ENCODE data around the gene PLXNA3. TPM values are rescaled to one million over a fixed set of nuclear protein-coding genes. Genes with fewer than 3 reads are reported as not detected.

The PLXNA3 gene
- total RNA-seq, 2 experiments from 2014 or later, result 5.9 to 7.6 TPM

GRCh38 chrX:154466907-154467306, 8.8 kb downstream of the PLXNA3 start:
- Mint-ChIP-seq H3K36me3 (ENCODE audit: low read depth) (peaks cover 2% of the 10 kb centered on the region), H3K4me1 (ENCODE audit: low read depth) (no peaks in the 10 kb centered on the region), H3K4me3 (no peak overlapping the region), H3K27me3 (ENCODE audit: low read depth) (no peaks in the 10 kb centered on the region), H3K9me3 (no peaks in the 10 kb centered on the region), H3K27ac (no peak overlapping the region)
- intact Hi-C loops (cut with micrococcal nuclease), result no loop called here
- no peak for DNase-seq
- CTCF ChIA-PET, result no interaction called here

GRCh38 chrX:154467556-154467955, 9.5 kb downstream of the PLXNA3 start:
- CTCF ChIA-PET, result no interaction called here
- H3K27ac Mint-ChIP-seq, result no peak overlapping the region
- H3K27me3 Mint-ChIP-seq (ENCODE audit: low read depth), result no peaks in the 10 kb centered on the region
- intact Hi-C loops (cut with micrococcal nuclease), result no loop called here
- H3K4me1 Mint-ChIP-seq (ENCODE audit: low read depth), result no peaks in the 10 kb centered on the region
- H3K9me3 Mint-ChIP-seq, result no peaks in the 10 kb centered on the region
- no peak for DNase-seq
- no peak overlapping the region for H3K4me3 Mint-ChIP-seq
- H3K36me3 Mint-ChIP-seq (ENCODE audit: low read depth), result peaks cover 2% of the 10 kb centered on the region

DNA sequence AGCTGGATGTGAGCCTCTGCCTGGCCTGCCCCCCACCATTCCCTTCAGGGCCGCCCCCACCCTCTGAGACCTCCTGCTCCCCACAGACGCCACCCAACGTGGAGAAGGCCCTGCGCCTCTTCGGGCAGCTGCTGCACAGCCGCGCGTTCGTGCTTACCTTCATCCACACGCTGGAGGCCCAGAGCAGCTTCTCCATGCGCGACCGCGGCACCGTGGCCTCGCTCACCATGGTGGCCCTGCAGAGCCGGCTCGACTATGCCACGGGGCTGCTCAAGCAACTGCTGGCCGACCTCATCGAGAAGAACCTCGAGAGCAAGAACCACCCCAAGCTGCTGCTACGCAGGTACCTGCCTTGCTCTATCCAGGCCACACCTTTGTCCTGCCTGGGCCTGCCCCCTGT, 10.1 kb downstream of the PLXNA3 start:
- Mint-ChIP-seq H3K4me1 (ENCODE audit: low read depth) (no peaks in the 10 kb centered on the region), H3K36me3 (ENCODE audit: low read depth) (peaks cover 2% of the 10 kb centered on the region), H3K27me3 (ENCODE audit: low read depth) (no peaks in the 10 kb centered on the region), H3K27ac (no peak overlapping the region), H3K9me3 (no peaks in the 10 kb centered on the region), H3K4me3 (no peak overlapping the region)
- CTCF ChIA-PET, result no interaction called here
- intact Hi-C loops (cut with micrococcal nuclease), result no loop called here
- DNase-seq, result no peak

GRCh38 chrX:154469114-154469513, 11.0 kb downstream of the PLXNA3 start:
- intact Hi-C loops (cut with micrococcal nuclease), result no loop called here
- no peaks in the 10 kb centered on the region for H3K4me1 Mint-ChIP-seq (ENCODE audit: low read depth)
- no peak for DNase-seq
- no peaks in the 10 kb centered on the region for H3K9me3 Mint-ChIP-seq
- CTCF ChIA-PET, result no interaction called here
- H3K4me3 Mint-ChIP-seq, result no peak overlapping the region
- no peak overlapping the region for H3K27ac Mint-ChIP-seq
- H3K27me3 Mint-ChIP-seq (ENCODE audit: low read depth), result no peaks in the 10 kb centered on the region
- H3K36me3 Mint-ChIP-seq (ENCODE audit: low read depth), result peaks cover 2% of the 10 kb centered on the region

- CTCF ChIA-PET, result no interaction called here
- H3K36me3 Mint-ChIP-seq (ENCODE audit: low read depth), result peaks cover 2% of the 10 kb centered on the region
- H3K27me3 Mint-ChIP-seq (ENCODE audit: low read depth), result no peaks in the 10 kb centered on the region
- no peak overlapping the region for H3K27ac Mint-ChIP-seq
- no peaks in the 10 kb centered on the region for H3K9me3 Mint-ChIP-seq
- H3K4me1 Mint-ChIP-seq (ENCODE audit: low read depth), result no peaks in the 10 kb centered on the region
- no peak overlapping the region for H3K4me3 Mint-ChIP-seq
- no peak for DNase-seq
- intact Hi-C loops (cut with micrococcal nuclease), result no loop called here
Observed at GRCh38 chrX:154469880-154470279, 11.8 kb downstream of the PLXNA3 start.

DNA sequence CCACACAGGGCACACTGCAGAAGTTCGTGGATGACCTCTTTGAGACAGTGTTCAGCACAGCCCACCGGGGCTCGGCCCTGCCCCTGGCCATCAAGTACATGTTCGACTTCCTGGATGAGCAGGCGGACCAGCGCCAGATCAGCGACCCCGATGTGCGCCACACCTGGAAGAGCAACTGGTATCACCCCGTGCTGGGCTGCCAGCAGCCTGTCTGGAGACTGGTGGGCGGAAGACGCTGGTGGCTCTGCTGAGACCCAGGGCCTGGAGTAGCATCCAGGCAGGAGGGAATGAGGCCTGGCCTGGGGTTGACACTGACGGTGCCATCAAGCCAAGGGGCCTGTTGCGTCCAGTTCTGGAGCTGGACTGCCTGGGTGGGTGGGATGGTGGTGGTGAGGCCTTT, 12.4 kb downstream of the PLXNA3 start:
- Mint-ChIP-seq H3K27ac (no peak overlapping the region), H3K27me3 (ENCODE audit: low read depth) (no peaks in the 10 kb centered on the region), H3K9me3 (no peaks in the 10 kb centered on the region), H3K4me3 (no peak overlapping the region), H3K36me3 (ENCODE audit: low read depth) (peaks cover 2% of the 10 kb centered on the region), H3K4me1 (ENCODE audit: low read depth) (peaks cover under 1% of the 10 kb centered on the region)
- no peak for DNase-seq
- intact Hi-C loops (cut with micrococcal nuclease), result no loop called here
- CTCF ChIA-PET, result no interaction called here

- CTCF ChIA-PET, result no interaction called here
- Mint-ChIP-seq H3K9me3 (no peaks in the 10 kb centered on the region), H3K4me3 (no peak overlapping the region), H3K36me3 (ENCODE audit: low read depth) (peaks cover 2% of the 10 kb centered on the region), H3K27ac (no peak overlapping the region), H3K4me1 (ENCODE audit: low read depth) (peaks cover 4% of the 10 kb centered on the region), H3K27me3 (ENCODE audit: low read depth) (no peaks in the 10 kb centered on the region)
- no peak for DNase-seq
- intact Hi-C loops (cut with micrococcal nuclease), result no loop called here
Observed at GRCh38 chrX:154470914-154471568, 13.0 kb downstream of the PLXNA3 start.

DNA sequence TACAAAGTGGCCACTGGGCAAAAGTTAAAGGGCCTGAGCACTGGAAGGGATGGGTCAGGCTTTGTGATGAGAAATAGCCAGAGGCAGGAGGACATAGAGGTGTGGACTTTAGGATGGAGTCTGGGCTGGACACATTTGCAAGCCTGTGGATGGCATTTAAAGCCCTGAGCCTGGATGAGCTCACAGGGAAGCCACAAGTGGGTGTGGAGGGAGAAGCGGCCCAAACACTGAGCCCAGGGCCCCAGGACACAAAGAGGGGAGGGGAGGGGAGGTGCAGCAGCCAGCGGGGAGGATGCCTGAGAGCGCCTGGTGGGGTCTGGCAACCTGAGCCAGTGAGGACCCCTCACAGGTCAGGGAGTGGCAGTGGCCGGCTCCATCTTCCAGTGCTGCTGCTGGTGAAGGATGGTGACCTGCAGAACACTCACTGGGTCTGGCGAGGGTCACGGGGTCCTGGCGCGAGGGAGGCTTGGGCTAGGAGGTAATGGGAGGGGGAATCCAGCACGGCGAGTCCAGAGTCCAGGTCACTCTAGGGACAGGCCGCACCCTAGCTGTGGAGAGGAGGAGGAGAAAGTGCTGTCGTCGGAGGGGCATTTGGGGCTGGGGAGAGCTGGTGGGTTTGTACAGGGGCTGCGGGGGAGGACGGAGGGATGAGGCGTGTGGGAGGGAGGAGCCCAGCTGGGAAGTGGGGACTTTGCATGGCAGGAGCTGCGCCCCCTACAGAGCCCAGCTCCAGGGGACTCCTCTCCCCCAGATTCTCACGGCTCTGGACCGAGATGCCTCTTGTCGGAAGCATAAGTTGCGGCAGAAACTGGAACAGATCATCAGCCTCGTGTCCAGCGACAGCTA, 14.0 kb downstream of the PLXNA3 start:
- peaks cover 2% of the 10 kb centered on the region for H3K36me3 Mint-ChIP-seq (ENCODE audit: low read depth)
- intact Hi-C loops (cut with micrococcal nuclease), result no loop called here
- H3K4me3 Mint-ChIP-seq, result no peak overlapping the region
- no peak for DNase-seq
- no peak overlapping the region for H3K27ac Mint-ChIP-seq
- no peaks in the 10 kb centered on the region for H3K27me3 Mint-ChIP-seq (ENCODE audit: low read depth)
- CTCF ChIA-PET, result no interaction called here
- peaks cover 11% of the 10 kb centered on the region for H3K4me1 Mint-ChIP-seq (ENCODE audit: low read depth)
- H3K9me3 Mint-ChIP-seq, result no peaks in the 10 kb centered on the region

DNA sequence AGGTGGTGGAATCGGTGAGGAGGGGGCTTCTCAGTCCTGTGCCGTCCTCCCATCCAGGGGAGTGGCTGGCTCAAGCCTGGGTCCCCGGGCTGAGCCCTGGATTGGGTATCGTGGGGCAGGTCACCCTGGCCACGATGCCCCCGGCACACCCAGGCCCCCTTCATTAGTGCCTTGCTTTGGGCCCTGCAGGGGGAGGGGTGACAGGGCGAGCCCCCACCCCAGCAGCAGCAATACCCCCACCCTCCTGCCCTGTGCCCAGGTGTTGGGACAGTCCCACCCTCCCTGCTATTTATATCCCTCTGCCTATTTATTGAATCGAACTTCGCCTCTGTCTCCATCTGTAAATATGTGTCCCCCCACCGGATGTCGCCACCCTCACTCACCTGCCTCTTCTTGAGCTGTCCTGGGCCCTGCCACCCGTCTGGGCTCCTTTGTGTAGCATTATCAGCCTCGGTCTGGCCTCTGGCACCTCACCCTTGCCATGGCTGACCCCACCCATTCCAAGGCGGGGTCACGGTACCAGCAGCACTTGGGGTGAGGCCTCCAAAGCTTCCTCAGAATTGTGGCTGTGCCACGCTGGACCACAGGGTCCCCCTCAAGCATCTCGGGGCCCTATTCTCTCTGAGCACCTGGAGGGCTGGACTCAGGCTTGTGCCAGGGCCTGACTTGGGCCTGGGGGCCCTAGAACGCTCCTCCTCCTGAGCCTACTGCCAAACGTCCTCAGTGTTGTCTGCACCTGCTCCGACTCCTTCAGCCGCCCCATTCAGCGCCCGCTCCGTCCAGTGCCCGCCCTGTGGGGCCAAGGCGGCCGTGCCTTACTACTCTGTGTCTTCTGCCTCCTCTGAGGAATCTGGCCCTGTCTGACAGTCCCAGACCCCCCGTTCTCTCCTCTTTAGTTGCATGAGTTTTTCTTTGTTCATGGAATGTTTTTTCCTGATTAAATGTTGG, 14.9 kb downstream of the PLXNA3 start:
- CTCF ChIA-PET, result no interaction called here
- intact Hi-C loops (cut with micrococcal nuclease), result no loop called here

DNA sequence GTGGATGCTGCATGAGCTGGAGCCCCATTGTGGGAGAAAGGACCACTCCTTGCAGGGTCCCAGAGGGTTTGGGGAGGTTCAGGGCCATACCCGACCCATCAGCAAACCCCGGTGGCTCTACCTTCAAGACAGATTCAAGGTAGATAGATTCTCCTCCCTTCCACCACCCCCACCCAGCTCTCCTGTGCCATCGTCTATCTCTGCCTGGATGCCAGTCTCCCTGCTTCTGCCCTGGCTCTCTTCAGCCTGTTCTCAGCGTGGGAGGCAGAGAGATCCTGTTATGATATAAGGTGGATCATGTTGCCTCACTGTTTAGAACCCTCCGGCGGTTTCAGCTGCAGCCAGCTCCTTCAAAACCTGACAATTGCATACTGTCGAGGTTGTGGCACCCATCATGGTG, 15.6 kb downstream of the PLXNA3 start:
- Mint-ChIP-seq H3K9me3 (no peaks in the 10 kb centered on the region), H3K27me3 (ENCODE audit: low read depth) (no peaks in the 10 kb centered on the region), H3K36me3 (ENCODE audit: low read depth) (peaks cover under 1% of the 10 kb centered on the region), H3K4me1 (ENCODE audit: low read depth) (peaks cover 22% of the 10 kb centered on the region), H3K4me3 (no peak overlapping the region), H3K27ac (peak overlapping the region; percentile 69)
- CTCF ChIA-PET, result no interaction called here
- intact Hi-C loops (cut with micrococcal nuclease), result no loop called here
- no peak for DNase-seq

More for the DNA sequence above, 14.9 kb downstream of the PLXNA3 start:
- no peaks in the 10 kb centered on the region for H3K27me3 Mint-ChIP-seq (ENCODE audit: low read depth)
- H3K27ac Mint-ChIP-seq, result peak overlapping the region; percentile 69
- peaks cover 18% of the 10 kb centered on the region for H3K4me1 Mint-ChIP-seq (ENCODE audit: low read depth)
- no peaks in the 10 kb centered on the region for H3K9me3 Mint-ChIP-seq
- peaks cover 2% of the 10 kb centered on the region for H3K36me3 Mint-ChIP-seq (ENCODE audit: low read depth)
- no peak for DNase-seq
- no peak overlapping the region for H3K4me3 Mint-ChIP-seq

GRCh38 chrX:154476821-154477220, 18.7 kb downstream of the PLXNA3 start:
- Mint-ChIP-seq H3K27me3 (ENCODE audit: low read depth) (no peaks in the 10 kb centered on the region), H3K36me3 (ENCODE audit: low read depth) (no peaks in the 10 kb centered on the region), H3K27ac (no peak overlapping the region), H3K9me3 (no peaks in the 10 kb centered on the region), H3K4me3 (no peak overlapping the region), H3K4me1 (ENCODE audit: low read depth) (peaks cover 24% of the 10 kb centered on the region)
- CTCF ChIA-PET, result interaction anchor here (0.6 to 1.3 kb wide), 4 partner anchors 25 to 93 kb away, joined by 3 to 5 read pairs (median 4); no protein-coding TSS in a partner anchor
- intact Hi-C loops (cut with micrococcal nuclease), result loop anchor here (5.0 kb wide), 3 partner anchors 35 to 505 kb away; partner anchors contain the start of genes FAM50A, HCFC1, RPL10 and TMEM187
- DNase-seq, result no peak

DNA sequence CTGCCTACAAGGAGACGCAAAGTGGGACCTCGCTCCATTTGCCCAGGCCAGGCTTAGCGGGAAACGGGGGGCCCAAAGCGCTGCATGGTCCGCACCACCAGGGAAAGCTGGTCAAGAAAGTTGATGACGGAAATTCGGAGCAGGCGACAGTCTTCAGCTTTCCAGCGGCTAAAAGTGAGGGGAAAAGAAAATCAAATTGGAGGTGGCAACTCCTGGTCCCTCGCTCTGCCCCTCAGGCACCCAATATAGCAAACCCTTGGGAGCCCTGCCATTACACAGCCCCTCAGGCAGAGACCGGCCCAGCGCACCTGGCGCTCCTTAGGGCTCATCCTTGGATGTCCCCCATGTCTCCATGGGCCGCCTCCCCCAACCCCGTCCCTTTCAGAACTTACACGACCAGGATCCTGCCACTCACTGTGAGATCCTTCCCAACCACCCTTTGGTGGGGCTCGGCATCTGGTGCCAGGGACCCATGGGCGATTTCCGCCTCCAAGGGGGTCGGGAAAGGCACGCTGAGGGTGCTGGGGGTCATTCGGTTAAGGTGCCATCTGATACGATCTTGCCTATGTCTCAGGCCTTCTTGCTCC, 19.9 kb downstream of the PLXNA3 start:
- Mint-ChIP-seq H3K27me3 (ENCODE audit: low read depth) (no peaks in the 10 kb centered on the region), H3K4me1 (ENCODE audit: low read depth) (peaks cover 24% of the 10 kb centered on the region), H3K27ac (peak overlapping the region; percentile 66), H3K4me3 (peak overlapping the region; percentile 83), H3K9me3 (no peaks in the 10 kb centered on the region), H3K36me3 (ENCODE audit: low read depth) (peaks cover 1% of the 10 kb centered on the region)
- no peak for DNase-seq
- CTCF ChIA-PET, result interaction anchor here (0.6 kb wide), 1 partner anchor 17 kb away, joined by 3 read pairs; no protein-coding TSS in a partner anchor
- intact Hi-C loops (cut with micrococcal nuclease), result loop anchor here (1.0 to 5.0 kb wide), 7 partner anchors 19 to 506 kb away; partner anchors contain the start of genes ATP6AP1, FAM3A, FAM50A and HCFC1
